Measurements from ENCODE around the gene SFRP5. TPM values are rescaled to one million over a fixed set of nuclear protein-coding genes. Genes with fewer than 3 reads are reported as not detected.

The SFRP5 gene
- total RNA-seq, 1 donor from 2014 or later = not detected

- Mint-ChIP-seq H3K9me3 (no peaks in the 10 kb centered on the region), H3K36me3 (ENCODE audit: low read depth) (peaks cover 2% of the 10 kb centered on the region), H3K4me3 (no peak overlapping the region), H3K27ac (no peak overlapping the region), H3K27me3 (peaks cover 32% of the 10 kb centered on the region), H3K4me1 (peaks cover 31% of the 10 kb centered on the region)
- ATAC-seq (ENCODE audit: low read depth) = no peak
- TF ChIP-seq CTCF (IDR thresholded peaks at IDR 0.05) = no peak
- intact Hi-C loops (cut with micrococcal nuclease) = no loop called here
- DNase-seq = no peak
- CTCF ChIA-PET = no interaction called here
- POLR2A ChIA-PET = no interaction called here
Observed at GRCh38 chr10:97768322-97769315, 3.2 kb downstream of the SFRP5 start.

- no peak for DNase-seq
- POLR2A ChIA-PET = no interaction called here
- H3K27ac Mint-ChIP-seq = no peak overlapping the region
Observed at GRCh38 chr10:97766996-97767924, 4.5 kb downstream of the SFRP5 start.

GRCh38 chr10:97766106-97766810, 5.5 kb downstream of the SFRP5 start:
- no peak for DNase-seq
- ATAC-seq (ENCODE audit: low read depth) = no peak
- H3K36me3 Mint-ChIP-seq (ENCODE audit: low read depth) = peaks cover 11% of the 10 kb centered on the region
- H3K4me1 Mint-ChIP-seq = peaks cover 25% of the 10 kb centered on the region
- TF ChIP-seq CTCF (IDR thresholded peaks at IDR 0.05) = no peak
- ChIA-PET POLR2A (interaction anchor here (0.6 kb wide), 1 partner anchor 8 kb away, joined by 8 read pairs; no protein-coding TSS in a partner anchor), CTCF (interaction anchor here (1.3 kb wide), 1 partner anchor 22 kb away, joined by 4 read pairs; no protein-coding TSS in a partner anchor)
- H3K4me3 Mint-ChIP-seq = no peak overlapping the region
- no peaks in the 10 kb centered on the region for H3K9me3 Mint-ChIP-seq
- no peak overlapping the region for H3K27ac Mint-ChIP-seq
- peaks cover 19% of the 10 kb centered on the region for H3K27me3 Mint-ChIP-seq
- intact Hi-C loops (cut with micrococcal nuclease) = no loop called here

More at GRCh38 chr10:97766996-97767924, 4.5 kb downstream of the SFRP5 start:
- peaks cover 4% of the 10 kb centered on the region for H3K36me3 Mint-ChIP-seq (ENCODE audit: low read depth)
- peaks cover 24% of the 10 kb centered on the region for H3K27me3 Mint-ChIP-seq
- ATAC-seq (ENCODE audit: low read depth) = no peak
- peaks cover 30% of the 10 kb centered on the region for H3K4me1 Mint-ChIP-seq
- H3K4me3 Mint-ChIP-seq = no peak overlapping the region
- intact Hi-C loops (cut with micrococcal nuclease) = no loop called here
- no peak for TF ChIP-seq CTCF (IDR thresholded peaks at IDR 0.05)
- no peaks in the 10 kb centered on the region for H3K9me3 Mint-ChIP-seq
- CTCF ChIA-PET = no interaction called here

GRCh38 chr10:97765201-97765600, 6.6 kb downstream of the SFRP5 start:
- Mint-ChIP-seq H3K27me3 (peaks cover 9% of the 10 kb centered on the region), H3K9me3 (no peaks in the 10 kb centered on the region), H3K27ac (no peak overlapping the region), H3K4me3 (no peak overlapping the region), H3K4me1 (peaks cover 19% of the 10 kb centered on the region), H3K36me3 (ENCODE audit: low read depth) (peaks cover 22% of the 10 kb centered on the region)
- TF ChIP-seq CTCF (IDR thresholded peaks at IDR 0.05) = no peak
- intact Hi-C loops (cut with micrococcal nuclease) = no loop called here
- ChIA-PET POLR2A (no interaction called here), CTCF (no interaction called here)
- ATAC-seq (ENCODE audit: low read depth) (no peak), DNase-seq (no peak)

Measured in activated B cell treated with CpG ODN at 0.5 μM for 24 hours (primary cell).